Measurements from ENCODE around the gene RASAL3.

GRCh38 chr19:15417699-15418098, 46.6 kb downstream of the RASAL3 start:
- TF ChIP-seq POLR2A (IDR thresholded peaks at IDR 0.05): no peak
- TF ChIP-seq, protein P1, sequence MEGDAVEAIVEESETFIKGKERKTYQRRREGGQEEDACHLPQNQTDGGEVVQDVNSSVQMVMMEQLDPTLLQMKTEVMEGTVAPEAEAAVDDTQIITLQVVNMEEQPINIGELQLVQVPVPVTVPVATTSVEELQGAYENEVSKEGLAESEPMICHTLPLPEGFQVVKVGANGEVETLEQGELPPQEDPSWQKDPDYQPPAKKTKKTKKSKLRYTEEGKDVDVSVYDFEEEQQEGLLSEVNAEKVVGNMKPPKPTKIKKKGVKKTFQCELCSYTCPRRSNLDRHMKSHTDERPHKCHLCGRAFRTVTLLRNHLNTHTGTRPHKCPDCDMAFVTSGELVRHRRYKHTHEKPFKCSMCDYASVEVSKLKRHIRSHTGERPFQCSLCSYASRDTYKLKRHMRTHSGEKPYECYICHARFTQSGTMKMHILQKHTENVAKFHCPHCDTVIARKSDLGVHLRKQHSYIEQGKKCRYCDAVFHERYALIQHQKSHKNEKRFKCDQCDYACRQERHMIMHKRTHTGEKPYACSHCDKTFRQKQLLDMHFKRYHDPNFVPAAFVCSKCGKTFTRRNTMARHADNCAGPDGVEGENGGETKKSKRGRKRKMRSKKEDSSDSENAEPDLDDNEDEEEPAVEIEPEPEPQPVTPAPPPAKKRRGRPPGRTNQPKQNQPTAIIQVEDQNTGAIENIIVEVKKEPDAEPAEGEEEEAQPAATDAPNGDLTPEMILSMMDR (IDR thresholded peaks at IDR 0.05): no peak
